WERI-Rb-1 (cell line): ENCODE data around the gene SLC16A3.

Experiments used
- DNase-seq: peaks from one replicate; pipeline ENCODE4 v3.0.0-alpha.2; 2020
- H3K27ac ChIP-seq: fragments of 250-450 bp; sonication (Bioruptor Pico); 2 replicates; pipeline ENCODE4 v1.5.1; 2020; ENCODE audit warnings: mild to moderate bottlenecking, moderate library complexity
- H3K27me3 ChIP-seq: fragments of 250-450 bp; sonication (Bioruptor Pico); 2 replicates; pipeline ENCODE4 v1.5.1; 2021; ENCODE audit warnings: mild to moderate bottlenecking, low read depth, moderate library complexity; ENCODE audit not compliant: insufficient read depth, severe bottlenecking
- H3K36me3 ChIP-seq: fragments of 250-450 bp; sonication (Bioruptor Pico); 2 replicates; pipeline ENCODE4 v1.5.1; 2020; ENCODE audit warnings: mild to moderate bottlenecking, moderate library complexity
- H3K4me3 ChIP-seq: 2 replicates; pipeline ENCODE4 v1.5.1; 2011; ENCODE audit warnings: low read depth, mild to moderate bottlenecking, control low read depth, low read length
- H3K9me3 ChIP-seq: fragments of 250-450 bp; sonication (Bioruptor Pico); 2 replicates; pipeline ENCODE4 v1.5.1; 2021; ENCODE audit warnings: mild to moderate bottlenecking, moderate library complexity; ENCODE audit not compliant: severe bottlenecking
- TF ChIP-seq, protein P1 (sequence below): IDR thresholded peaks from 2 replicates; pipeline ENCODE4 v1.5.1; 2011; ENCODE audit warnings: low read depth, mild to moderate bottlenecking, control low read depth, inconsistent platforms, low read length

SLC16A3 gene

DNA sequence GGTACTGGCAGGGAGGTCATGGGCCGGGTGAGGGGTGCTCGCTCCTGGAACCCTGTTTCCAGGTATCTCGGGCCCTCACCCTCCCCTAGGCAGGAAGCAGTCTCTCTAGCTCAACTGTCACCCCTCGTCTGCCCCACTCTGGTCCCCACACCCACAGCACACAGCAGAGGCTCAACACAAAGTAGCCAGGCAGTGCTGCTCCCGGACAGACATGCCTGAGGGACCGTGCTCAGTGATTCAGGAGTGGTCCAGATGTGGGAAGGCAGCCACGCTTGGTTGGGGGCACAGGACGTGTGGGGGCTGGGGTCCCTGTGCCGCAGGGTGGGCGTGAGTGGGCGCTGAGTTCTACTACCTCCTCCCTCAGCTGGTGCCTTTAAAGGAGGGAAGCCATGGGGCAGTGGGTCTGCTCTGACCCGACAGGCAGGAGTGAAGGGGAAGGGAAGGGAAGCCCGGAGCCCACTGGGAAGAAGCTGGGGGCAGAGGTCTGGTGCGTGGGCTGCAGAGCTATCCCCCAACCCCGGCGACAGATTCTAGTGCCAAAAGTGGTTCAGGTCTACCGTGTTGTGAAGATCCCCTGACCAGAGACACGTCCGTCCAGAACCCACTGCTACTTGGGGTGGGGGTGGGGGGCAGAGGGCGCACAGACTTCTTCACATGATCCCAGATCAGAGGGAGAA, 11.8 kb downstream of the SLC16A3 start:
- TF ChIP-seq, protein P1, sequence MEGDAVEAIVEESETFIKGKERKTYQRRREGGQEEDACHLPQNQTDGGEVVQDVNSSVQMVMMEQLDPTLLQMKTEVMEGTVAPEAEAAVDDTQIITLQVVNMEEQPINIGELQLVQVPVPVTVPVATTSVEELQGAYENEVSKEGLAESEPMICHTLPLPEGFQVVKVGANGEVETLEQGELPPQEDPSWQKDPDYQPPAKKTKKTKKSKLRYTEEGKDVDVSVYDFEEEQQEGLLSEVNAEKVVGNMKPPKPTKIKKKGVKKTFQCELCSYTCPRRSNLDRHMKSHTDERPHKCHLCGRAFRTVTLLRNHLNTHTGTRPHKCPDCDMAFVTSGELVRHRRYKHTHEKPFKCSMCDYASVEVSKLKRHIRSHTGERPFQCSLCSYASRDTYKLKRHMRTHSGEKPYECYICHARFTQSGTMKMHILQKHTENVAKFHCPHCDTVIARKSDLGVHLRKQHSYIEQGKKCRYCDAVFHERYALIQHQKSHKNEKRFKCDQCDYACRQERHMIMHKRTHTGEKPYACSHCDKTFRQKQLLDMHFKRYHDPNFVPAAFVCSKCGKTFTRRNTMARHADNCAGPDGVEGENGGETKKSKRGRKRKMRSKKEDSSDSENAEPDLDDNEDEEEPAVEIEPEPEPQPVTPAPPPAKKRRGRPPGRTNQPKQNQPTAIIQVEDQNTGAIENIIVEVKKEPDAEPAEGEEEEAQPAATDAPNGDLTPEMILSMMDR = no peak
- Histone ChIP-seq H3K9me3 (no peaks in the 10 kb centered on the region), H3K36me3 (peaks cover 69% of the 10 kb centered on the region), H3K27me3 (no peaks in the 10 kb centered on the region), H3K27ac (peak overlapping the region; percentile 30), H3K4me3 (no peak overlapping the region)
- no peak for DNase-seq

DNA sequence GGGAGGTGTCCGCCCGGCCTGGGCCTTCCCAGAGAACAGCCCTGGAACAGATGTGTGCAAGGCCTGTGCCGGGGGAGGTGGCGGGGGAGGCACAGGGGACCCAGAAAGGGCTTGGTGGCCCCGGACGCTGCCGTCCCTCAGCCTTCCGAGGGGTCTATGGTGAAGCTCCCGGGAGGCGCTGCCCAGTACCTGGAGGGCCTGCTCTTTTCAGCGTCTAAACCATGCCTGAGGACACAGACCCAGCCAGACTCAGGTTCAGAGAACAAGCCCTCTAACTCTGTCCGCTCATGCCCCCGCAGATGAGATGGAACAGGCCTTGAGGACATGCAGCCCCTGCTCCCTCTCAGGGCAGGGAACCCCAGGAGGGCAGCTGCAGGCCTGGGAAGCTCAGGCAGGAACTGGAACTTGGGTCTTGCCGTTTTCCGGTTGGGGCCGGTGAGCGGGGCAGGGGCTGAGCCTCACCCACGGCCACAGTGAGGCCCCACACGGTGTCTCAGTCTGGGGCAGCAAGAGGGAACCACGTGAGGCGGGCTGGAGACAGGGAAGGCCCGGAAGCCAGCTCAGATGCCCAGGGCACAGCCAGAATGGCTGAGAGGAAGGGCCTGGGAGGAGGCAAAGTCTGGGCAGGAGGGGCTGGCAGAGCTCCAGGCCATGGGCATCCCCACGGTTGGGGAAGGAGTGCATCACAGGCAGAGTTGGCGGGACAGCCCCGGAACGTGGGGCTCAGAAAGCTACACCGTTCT, 12.5 kb downstream of the SLC16A3 start:
- Histone ChIP-seq H3K4me3 (no peak overlapping the region), H3K9me3 (no peaks in the 10 kb centered on the region), H3K27ac (peak overlapping the region; percentile 30), H3K27me3 (no peaks in the 10 kb centered on the region), H3K36me3 (peaks cover 76% of the 10 kb centered on the region)
- TF ChIP-seq, protein P1 = no peak
- DNase-seq = no peak

DNA sequence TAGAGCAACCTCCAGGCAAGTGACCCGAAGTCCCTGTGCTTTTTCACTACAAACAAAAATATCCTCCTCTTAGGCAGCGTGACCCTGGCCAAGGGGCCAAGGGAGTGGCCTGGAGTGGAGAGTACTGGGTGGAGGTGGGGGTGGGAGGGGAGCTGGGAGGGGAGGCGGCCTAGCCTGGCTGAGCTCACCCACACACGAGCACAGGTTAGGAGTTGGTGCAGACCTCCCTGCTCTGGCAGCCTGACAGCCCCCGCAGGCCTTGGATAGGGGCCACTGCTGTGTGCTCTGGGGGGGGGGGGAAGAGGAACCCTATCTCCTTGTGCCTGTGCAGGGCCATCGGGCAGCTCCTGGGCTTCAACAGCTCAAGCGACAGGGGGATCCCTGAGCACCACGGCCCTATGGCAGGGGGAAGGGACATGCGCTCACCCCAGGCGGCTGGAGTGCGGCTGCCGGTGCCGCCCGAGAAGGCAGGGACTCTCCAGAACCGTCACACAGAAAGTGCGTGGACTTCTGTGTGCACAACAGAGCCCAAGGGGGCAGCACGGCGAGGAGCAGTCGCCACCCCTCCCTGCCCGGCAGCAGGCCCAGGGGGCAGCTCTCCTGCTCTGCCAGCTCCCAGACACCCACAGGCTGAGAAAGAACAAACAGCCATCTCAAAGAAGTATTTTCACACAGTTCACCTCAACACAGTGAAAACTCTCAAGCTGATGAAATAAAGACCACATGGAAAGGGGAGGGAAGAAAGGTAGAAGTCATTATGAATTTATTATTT, 13.3 kb downstream of the SLC16A3 start:
- H3K9me3 ChIP-seq = no peaks in the 10 kb centered on the region
- no peaks in the 10 kb centered on the region for H3K27me3 ChIP-seq
- no peak overlapping the region for H3K4me3 ChIP-seq
- no peak overlapping the region for H3K27ac ChIP-seq
- no peak for DNase-seq
- TF ChIP-seq, protein P1 = no peak
- peaks cover 83% of the 10 kb centered on the region for H3K36me3 ChIP-seq

DNA sequence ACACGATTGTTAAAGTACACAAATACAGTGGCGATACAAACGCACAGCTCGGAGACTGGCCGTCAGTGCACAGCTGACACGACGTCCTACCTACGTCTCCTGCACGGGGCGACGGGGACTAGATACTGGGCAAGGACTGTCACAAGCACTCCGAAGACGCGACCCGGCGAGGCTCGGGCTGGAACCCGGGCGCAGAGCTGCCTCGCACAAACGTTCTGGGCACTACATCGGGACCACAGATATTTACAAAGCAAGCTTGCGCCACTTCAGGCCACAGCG, 13.8 kb downstream of the SLC16A3 start:
- TF ChIP-seq, protein P1 = no peak
- no peak for DNase-seq
- Histone ChIP-seq H3K9me3 (no peaks in the 10 kb centered on the region), H3K4me3 (no peak overlapping the region), H3K36me3 (peaks cover 83% of the 10 kb centered on the region), H3K27ac (no peak overlapping the region), H3K27me3 (no peaks in the 10 kb centered on the region)

DNA sequence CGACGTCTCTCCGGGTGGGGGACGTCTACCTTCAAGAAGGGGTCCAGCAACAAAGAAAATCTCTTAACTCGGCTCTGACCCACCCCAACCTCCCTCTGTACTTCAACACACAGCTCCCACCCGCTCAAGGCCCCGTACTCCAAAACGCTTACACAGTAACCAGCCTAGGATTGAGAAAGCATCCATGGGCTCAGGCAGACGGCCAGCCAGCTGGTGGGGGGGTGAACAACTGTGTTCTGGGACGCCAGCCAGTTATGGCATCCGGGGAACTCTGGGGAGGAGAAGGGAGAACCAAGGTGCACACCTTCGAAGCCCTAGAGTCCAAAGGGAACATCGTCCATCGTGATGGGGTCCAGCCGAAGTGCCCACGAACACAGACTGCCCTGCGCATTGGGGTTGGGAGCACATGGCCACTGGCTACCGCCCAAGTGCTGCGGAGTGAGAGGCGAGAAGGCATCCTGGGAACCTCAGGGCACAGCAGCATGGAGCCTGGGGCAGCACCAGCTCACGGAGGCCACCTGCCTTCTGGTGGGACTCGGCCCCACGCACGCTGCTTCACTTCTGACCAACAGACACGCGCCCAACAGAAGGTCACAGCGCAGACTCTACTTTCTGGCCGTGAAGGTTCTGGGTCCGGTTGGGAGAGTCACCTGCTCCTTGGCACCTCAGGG, 14.3 kb downstream of the SLC16A3 start:
- TF ChIP-seq, protein P1 = no peak
- Histone ChIP-seq H3K27me3 (no peaks in the 10 kb centered on the region), H3K36me3 (peaks cover 86% of the 10 kb centered on the region), H3K27ac (no peak overlapping the region), H3K9me3 (no peaks in the 10 kb centered on the region), H3K4me3 (no peak overlapping the region)
- no peak for DNase-seq
